Natural killer cell (primary cell): ENCODE data around the gene ITPKB. TPM values are rescaled to one million over a fixed set of nuclear protein-coding genes. Genes with fewer than 3 reads are reported as not detected.
A peak's percentile ranks its signal among the peaks of the same experiment; 100 is the strongest.

Experiments
- ATAC-seq, 3 donors: fragments of 150-1000 bp in 2 of 3; fragments of 200-7000 bp in 1 of 3; cut with Tn5 transposase; 1 replicate in 1 of 3; 2 replicates in 2 of 3; pipeline ENCODE4 v1.10.0; 2021; ENCODE audit warnings: mild to moderate bottlenecking in 2 of 3, moderate library complexity in 2 of 3
- DNase-seq, 2 donors: peaks; one replicate each; pipeline versions ENCODE4 v3.0.0 to v3.0.0-alpha.2; 2013 to 2021; ENCODE audit warnings: mixed read lengths in 1 of 2
- H3K27ac ChIP-seq: one replicate; pipeline ENCODE4 v1.5.1; 2013; ENCODE audit warnings: mild to moderate bottlenecking, low read length
- H3K27me3 ChIP-seq: one replicate; pipeline ENCODE4 v1.6.1; 2013; ENCODE audit warnings: low read length; ENCODE audit not compliant: control insufficient read depth, insufficient read depth
- H3K36me3 ChIP-seq: one replicate; pipeline ENCODE4 v1.6.1; 2013; ENCODE audit warnings: low read length; ENCODE audit not compliant: control insufficient read depth, insufficient read depth
- H3K4me1 ChIP-seq: one replicate; pipeline ENCODE4 v1.6.1; 2013; ENCODE audit warnings: low read length; ENCODE audit not compliant: control insufficient read depth, insufficient read depth
- H3K4me3 ChIP-seq: one replicate; pipeline ENCODE4 v1.5.1; 2013; ENCODE audit warnings: low read length
- H3K9me3 ChIP-seq: one replicate; pipeline ENCODE4 v1.6.1; 2013; ENCODE audit warnings: low read length; ENCODE audit not compliant: control insufficient read depth, insufficient read depth
- H3K27ac Mint-ChIP-seq, 2 donors: one replicate each; pipeline ENCODE4 v1.8.0; 2022; ENCODE audit warnings: mild to moderate bottlenecking in 2 of 2, mixed read lengths in 2 of 2, moderate library complexity in 1 of 2
- H3K27me3 Mint-ChIP-seq, 2 donors: one replicate each; pipeline ENCODE4 v1.8.0; 2022; ENCODE audit warnings: low read depth in 2 of 2, mixed read lengths in 2 of 2
- H3K36me3 Mint-ChIP-seq: one replicate; pipeline ENCODE4 v1.8.0; 2022; ENCODE audit warnings: mixed read lengths
- H3K4me1 Mint-ChIP-seq, 2 donors: one replicate each; pipeline ENCODE4 v1.8.0; 2022; ENCODE audit warnings: mixed read lengths in 2 of 2
- H3K4me3 Mint-ChIP-seq: one replicate; pipeline ENCODE4 v1.8.0; 2022; ENCODE audit warnings: mild to moderate bottlenecking, moderate library complexity, mixed read lengths
- H3K9me3 Mint-ChIP-seq, 2 donors: one replicate each; pipeline ENCODE4 v1.8.0; 2022; ENCODE audit warnings: mixed read lengths in 2 of 2
- WGBS: methylation state at CpG from one replicate; pipeline ENCODE4 v1.1.7; 2013; ENCODE audit warnings: missing lambda C conversion rate; ENCODE audit not compliant: insufficient coverage; 5-methylcytosine and 5-hydroxymethylcytosine counted together
- intact Hi-C: fragments of 100-400 bp; cut with micrococcal nuclease; formaldehyde crosslinking; loops from one replicate; pipeline ENCODE4 v1.14.2; 2022
- total RNA-seq, 4 donors: library from RNA; stranded (reverse); fragments of 120-200 nt in 1 of 4; gene quantifications; one replicate each; pipeline versions ENCODE4 v1.2.3 to v1.2.4, GENCODE V29; 2013 to 2022
- TF ChIP-seq, protein P1 (sequence below): fragments of 200-600 bp; IDR thresholded peaks from one replicate; pipeline ENCODE4 v1.8.0; 2022; ENCODE audit warnings: antibody characterized with exemption

ITPKB gene
- total RNA-seq, 3 donors from 2014 or later (not counting 1 experiment from before 2014, with no cell fraction given) = 92.2 to 133 (median 99.0) TPM

DNA sequence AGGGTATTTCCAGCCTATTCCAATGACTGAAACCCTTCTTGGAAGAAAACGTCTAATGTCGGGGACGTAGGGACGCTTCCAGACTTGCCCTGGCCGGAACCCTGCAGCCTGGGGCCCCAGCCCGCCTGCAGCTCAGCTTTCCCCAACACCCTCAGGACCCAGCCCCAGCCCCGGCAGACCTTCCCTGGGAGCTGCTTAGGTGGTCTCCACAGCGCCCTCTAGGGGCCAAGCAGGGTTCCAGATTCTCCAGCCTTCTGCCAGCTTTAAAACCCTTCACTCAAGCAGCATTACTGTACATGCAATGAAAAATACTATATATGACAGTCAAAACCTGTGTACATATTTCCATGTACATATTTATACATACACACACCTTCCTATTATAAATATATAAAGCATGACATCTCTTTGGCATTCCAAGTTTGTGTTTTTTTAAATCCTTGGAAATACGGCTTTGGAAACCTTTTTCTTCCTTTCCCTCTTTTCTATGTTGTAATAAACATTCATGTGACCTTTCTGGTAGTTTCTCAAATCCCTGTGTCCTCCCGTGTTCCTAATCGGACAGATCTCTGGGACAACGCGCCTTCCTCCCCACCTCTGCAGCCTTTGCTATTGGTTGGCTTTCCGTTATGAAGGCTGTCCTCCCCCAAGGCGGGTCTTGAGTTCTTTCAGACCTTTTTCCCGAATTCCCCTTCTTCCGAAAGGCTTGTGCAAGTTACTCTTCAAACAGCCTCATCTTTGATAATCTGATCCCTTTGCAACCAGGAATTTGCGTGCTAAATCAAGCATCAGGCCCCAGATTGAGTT lies 130.2 kb downstream of the ITPKB start:
- Mint-ChIP-seq H3K36me3 (no peaks in the 10 kb centered on the region), H3K4me1 (no peaks in the 10 kb centered on the region), H3K4me3 (no peak overlapping the region), H3K27me3 (peaks cover 0 to 6% of the 10 kb centered on the region in 2 donors), H3K9me3 (no peaks in the 10 kb centered on the region), H3K27ac (no peak overlapping the region)
- Histone ChIP-seq H3K27ac (no peak overlapping the region), H3K36me3 (no peaks in the 10 kb centered on the region), H3K4me1 (peaks cover 2% of the 10 kb centered on the region), H3K4me3 (no peak overlapping the region), H3K27me3 (no peaks in the 10 kb centered on the region), H3K9me3 (no peaks in the 10 kb centered on the region)
- 55% methylated on average over 18 of the region's 18 CpGs for WGBS
- ATAC-seq (peak; percentile 73 to 92 (median 77)), DNase-seq (peak; percentile 59 to 87)
- intact Hi-C loops = loop anchor here (2.0 kb wide), 1 partner anchor 62 kb away; no protein-coding TSS in a partner anchor
- TF ChIP-seq, protein P1, sequence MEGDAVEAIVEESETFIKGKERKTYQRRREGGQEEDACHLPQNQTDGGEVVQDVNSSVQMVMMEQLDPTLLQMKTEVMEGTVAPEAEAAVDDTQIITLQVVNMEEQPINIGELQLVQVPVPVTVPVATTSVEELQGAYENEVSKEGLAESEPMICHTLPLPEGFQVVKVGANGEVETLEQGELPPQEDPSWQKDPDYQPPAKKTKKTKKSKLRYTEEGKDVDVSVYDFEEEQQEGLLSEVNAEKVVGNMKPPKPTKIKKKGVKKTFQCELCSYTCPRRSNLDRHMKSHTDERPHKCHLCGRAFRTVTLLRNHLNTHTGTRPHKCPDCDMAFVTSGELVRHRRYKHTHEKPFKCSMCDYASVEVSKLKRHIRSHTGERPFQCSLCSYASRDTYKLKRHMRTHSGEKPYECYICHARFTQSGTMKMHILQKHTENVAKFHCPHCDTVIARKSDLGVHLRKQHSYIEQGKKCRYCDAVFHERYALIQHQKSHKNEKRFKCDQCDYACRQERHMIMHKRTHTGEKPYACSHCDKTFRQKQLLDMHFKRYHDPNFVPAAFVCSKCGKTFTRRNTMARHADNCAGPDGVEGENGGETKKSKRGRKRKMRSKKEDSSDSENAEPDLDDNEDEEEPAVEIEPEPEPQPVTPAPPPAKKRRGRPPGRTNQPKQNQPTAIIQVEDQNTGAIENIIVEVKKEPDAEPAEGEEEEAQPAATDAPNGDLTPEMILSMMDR = peak; percentile 95

DNA sequence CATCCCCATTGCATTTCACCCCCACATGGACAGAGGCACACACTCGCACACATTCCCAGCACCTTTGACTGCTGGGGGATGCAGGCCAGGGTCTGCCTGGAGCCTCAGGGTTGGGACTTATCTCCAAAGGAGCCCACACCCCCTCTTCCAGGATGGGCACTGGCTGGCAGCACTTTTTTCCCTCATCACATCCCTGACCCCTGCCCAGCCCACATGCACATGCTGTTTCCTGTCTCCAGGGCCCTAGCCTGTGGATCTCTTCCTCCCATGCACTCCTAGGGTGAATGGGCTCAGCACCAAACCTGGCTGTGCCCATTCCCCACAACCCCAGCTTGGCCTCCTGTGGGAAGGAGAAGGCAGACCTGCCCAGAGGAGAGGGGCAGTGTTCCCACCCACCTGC lies 131.3 kb downstream of the ITPKB start:
- H3K4me3 ChIP-seq = no peak overlapping the region
- Mint-ChIP-seq H3K27me3 (peaks cover 0 to 6% of the 10 kb centered on the region in 2 donors), H3K4me3 (no peak overlapping the region), H3K36me3 (no peaks in the 10 kb centered on the region), H3K27ac (no peak overlapping the region), H3K4me1 (no peaks in the 10 kb centered on the region), H3K9me3 (no peaks in the 10 kb centered on the region)
- TF ChIP-seq, protein P1 = no peak
- WGBS = 91% methylated on average over 1 of the region's 1 CpG
- no peak for ATAC-seq
- intact Hi-C loops = loop anchor here (2.0 kb wide), 1 partner anchor 61 kb away; no protein-coding TSS in a partner anchor
- no peaks in the 10 kb centered on the region for H3K27me3 ChIP-seq
- no peak for DNase-seq
- H3K9me3 ChIP-seq = no peaks in the 10 kb centered on the region
- no peaks in the 10 kb centered on the region for H3K36me3 ChIP-seq
- H3K4me1 ChIP-seq = peaks cover 2% of the 10 kb centered on the region
- no peak overlapping the region for H3K27ac ChIP-seq

DNA sequence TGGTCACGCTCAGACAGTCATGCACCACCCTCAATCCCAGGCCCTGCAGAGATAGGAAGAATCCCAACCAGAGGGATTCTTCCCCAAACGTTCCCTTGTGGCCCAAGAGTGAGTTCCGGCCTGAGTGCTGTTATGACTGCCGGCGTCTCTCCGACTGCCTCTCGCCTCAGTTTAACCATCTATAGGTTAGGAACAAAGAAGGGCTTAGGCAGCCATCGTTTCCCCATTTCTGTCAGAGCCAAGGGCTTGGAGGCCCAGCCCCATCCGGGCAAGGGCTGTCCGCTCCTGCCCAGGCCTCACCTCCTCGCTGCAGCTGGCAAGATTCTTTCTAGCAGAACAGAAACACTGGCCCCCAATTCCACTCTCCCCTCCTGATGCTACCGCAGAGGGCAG lies 131.8 kb downstream of the ITPKB start:
- TF ChIP-seq, protein P1 = no peak
- Histone ChIP-seq H3K27ac (no peak overlapping the region), H3K4me3 (no peak overlapping the region), H3K36me3 (no peaks in the 10 kb centered on the region), H3K27me3 (no peaks in the 10 kb centered on the region), H3K9me3 (no peaks in the 10 kb centered on the region), H3K4me1 (peaks cover 2% of the 10 kb centered on the region)
- intact Hi-C loops = no loop called here
- Mint-ChIP-seq H3K36me3 (no peaks in the 10 kb centered on the region), H3K27ac (no peak overlapping the region), H3K27me3 (peaks cover 0 to 6% of the 10 kb centered on the region in 2 donors), H3K9me3 (no peaks in the 10 kb centered on the region), H3K4me3 (no peak overlapping the region), H3K4me1 (no peaks in the 10 kb centered on the region)
- DNase-seq (no peak), ATAC-seq (no peak)
- 96% methylated on average over 12 of the region's 12 CpGs for whole genome bisulfite sequencing
